Endothelial cell of umbilical vein (primary cell): ENCODE results near the gene ASPHD2. TPM values are rescaled to one million over a fixed set of nuclear protein-coding genes. Genes with fewer than 3 reads are reported as not detected.

Experiments used
- BruUV-seq: library from RNA; stranded (reverse); fragments of 400-500 nt; replicated peaks from 2 replicates; lab custom pipeline; 2021; lab: Mats Ljungman, UMichigan
- CTCF ChIA-PET: fragments of 300-600, 350-600 bp; sonication (Branson Sonifier 250); formaldehyde crosslinking; loops from one replicate; lab custom pipeline; 2021; ENCODE audit warnings: antibody characterized with exemption, inconsistent platforms; lab: Charles Lee
- POLR2A ChIA-PET: fragments of 300-600, 350-600 bp; sonication (Branson Sonifier 250); formaldehyde crosslinking; loops from one replicate; lab custom pipeline; 2021; ENCODE audit warnings: antibody characterized with exemption, inconsistent platforms; lab: Charles Lee
- DNase-seq: peaks from one replicate; pipeline ENCODE4 v3.0.0-alpha.2; 2011; ENCODE audit warnings: low read depth, low spot score
- FAIRE-seq: peaks from 2 replicates; lab custom pipeline; 2011; peaks lifted over from hg19 to GRCh38; lab: Jason Lieb, UNC
- H2AFZ ChIP-seq: 2 replicates; pipeline ENCODE4 v1.6.0; 2012; ENCODE audit warnings: low read depth, low read length, control low read depth, inconsistent platforms
- H3K27ac ChIP-seq: 2 replicates; pipeline ENCODE4 v1.5.1; 2011; ENCODE audit warnings: low read depth, mild to moderate bottlenecking, control low read depth, low read length, moderate library complexity; ENCODE audit not compliant: insufficient read depth
- H3K27me3 ChIP-seq, 2 experiments: 2 replicates each; pipeline versions ENCODE4 v1.6.0 to v1.6.1; 2011; ENCODE audit warnings: low read length in 2 of 2, mixed read lengths in 1 of 2; ENCODE audit not compliant: control insufficient read depth in 2 of 2, insufficient read depth in 2 of 2
- H3K36me3 ChIP-seq, 2 experiments: 2 replicates in 1 of 2; 3 replicates in 1 of 2; pipeline ENCODE4 v1.5.1; 2011; ENCODE audit warnings: low read length in 2 of 2, mild to moderate bottlenecking in 1 of 2, moderate library complexity in 1 of 2; ENCODE audit not compliant: control insufficient read depth in 2 of 2, insufficient read depth in 2 of 2; ENCODE audit errors: extremely low read depth in 1 of 2
- H3K4me1 ChIP-seq: 3 replicates; pipeline ENCODE4 v1.5.1; 2011; ENCODE audit warnings: mild to moderate bottlenecking, low read length; ENCODE audit not compliant: control insufficient read depth, insufficient read depth; ENCODE audit errors: extremely low read depth
- H3K4me2 ChIP-seq: 2 replicates; pipeline ENCODE4 v1.6.1; 2011; ENCODE audit warnings: low read length, control low read depth, mixed read lengths; ENCODE audit not compliant: insufficient read depth
- H3K4me3 ChIP-seq, 3 experiments: fragments of 200-600 bp in 1 of 3; sonication (generic), shearing (Covaris generic) in 1 of 3; replicated peaks in 1 of 3; 2 replicates each; pipeline ENCODE4 v1.5.1; 2011 to 2016; ENCODE audit warnings: control low read depth in 3 of 3, low read length in 3 of 3, mild to moderate bottlenecking in 2 of 3, inconsistent platforms in 1 of 3, low read depth in 1 of 3, moderate library complexity in 1 of 3; ENCODE audit not compliant: insufficient read depth in 1 of 3
- H3K79me2 ChIP-seq: 2 replicates; pipeline ENCODE4 v1.6.0; 2012; ENCODE audit warnings: low read length, inconsistent platforms; ENCODE audit not compliant: control insufficient read depth, insufficient read depth
- H3K9ac ChIP-seq: replicated peaks from 2 replicates; pipeline ENCODE3; 2011; ENCODE audit warnings: low read length, control low read depth; ENCODE audit not compliant: insufficient read depth; ENCODE audit errors: extremely low read depth
- H3K9me1 ChIP-seq: replicated peaks from 3 replicates; pipeline ENCODE4 v1.6.0; 2011; ENCODE audit warnings: mild to moderate bottlenecking, low read length; ENCODE audit not compliant: control insufficient read depth, insufficient read depth; ENCODE audit errors: extremely low read depth
- H3K9me3 ChIP-seq: replicated peaks from 2 replicates; pipeline ENCODE4 v1.5.1; 2012; ENCODE audit warnings: low read length, inconsistent platforms; ENCODE audit not compliant: control insufficient read depth, insufficient read depth
- H4K20me1 ChIP-seq: replicated peaks from 2 replicates; pipeline ENCODE3; 2011; ENCODE audit warnings: mild to moderate bottlenecking, low read length; ENCODE audit not compliant: control insufficient read depth, insufficient read depth; ENCODE audit errors: extremely low read depth
- FOS ChIP-seq: IDR thresholded peaks from 2 replicates; pipeline ENCODE4 v1.6.1; 2011; ENCODE audit warnings: mild to moderate bottlenecking, low read length, moderate library complexity, borderline replicate concordance; ENCODE audit not compliant: insufficient read depth
- GATA2 ChIP-seq: IDR thresholded peaks from 2 replicates; pipeline ENCODE4 v1.7.0; 2011; ENCODE audit warnings: low read depth, mild to moderate bottlenecking, moderate library complexity, mixed read lengths, low read length; ENCODE audit not compliant: insufficient read length, insufficient read depth
- MYC ChIP-seq: IDR thresholded peaks from one replicate; pipeline ENCODE4 v1.6.1; 2011; ENCODE audit warnings: mild to moderate bottlenecking, low read depth, low read length
- POLR2AphosphoS5 ChIP-seq: IDR thresholded peaks from 2 replicates; pipeline ENCODE4 v1.6.1; 2012; ENCODE audit warnings: low read depth, mild to moderate bottlenecking, control low read depth, low read length, moderate library complexity; ENCODE audit not compliant: insufficient read depth
- dilution Hi-C: fragments of 300-500 bp; cut with MboI; formaldehyde crosslinking; loops from one replicate; pipeline ENCODE4 v1.15.0; 2019; ENCODE audit warnings: low sequenced_read_pairs; ENCODE audit not compliant: extremely low pct_ligation_motif_present
- intact Hi-C: fragments of 100-400 bp; cut with micrococcal nuclease; formaldehyde crosslinking; loops from one replicate; pipeline ENCODE4 v1.10.0; 2022
- polyA plus RNA-seq, 4 experiments: library from polyadenylated mRNA; depleted of rRNA in 3 of 4; stranded (reverse) in 3 of 4; unstranded in 1 of 4; fragments of >200 nt; gene quantifications; 2 replicates each; pipeline versions ENCODE4 v1.2.1 to v1.2.3, GENCODE V29; 2011 to 2012; ENCODE audit warnings: missing spikeins in 1 of 4
- total RNA-seq: library from RNA; stranded (reverse); gene quantifications from 2 replicates; pipeline ENCODE4 v1.2.3, GENCODE V29; 2021
- TF ChIP-seq, protein P1 (sequence below), 2 donors: IDR thresholded peaks; 1 replicate in 1 of 2; 2 replicates in 1 of 2; pipeline ENCODE4 v1.5.1; 2011; ENCODE audit warnings: low read length in 2 of 2, mild to moderate bottlenecking in 2 of 2, moderate library complexity in 2 of 2, control low read depth in 1 of 2, inconsistent platforms in 1 of 2, low read depth in 1 of 2; ENCODE audit not compliant: insufficient read depth in 1 of 2; ENCODE audit errors: extremely low read depth in 1 of 2

Gene ASPHD2
- total and polyA plus RNA-seq, 2 donors (not counting 3 experiments of a cell fraction or from before 2014, with no cell fraction given) = 4.8 to 5.5 TPM

DNA sequence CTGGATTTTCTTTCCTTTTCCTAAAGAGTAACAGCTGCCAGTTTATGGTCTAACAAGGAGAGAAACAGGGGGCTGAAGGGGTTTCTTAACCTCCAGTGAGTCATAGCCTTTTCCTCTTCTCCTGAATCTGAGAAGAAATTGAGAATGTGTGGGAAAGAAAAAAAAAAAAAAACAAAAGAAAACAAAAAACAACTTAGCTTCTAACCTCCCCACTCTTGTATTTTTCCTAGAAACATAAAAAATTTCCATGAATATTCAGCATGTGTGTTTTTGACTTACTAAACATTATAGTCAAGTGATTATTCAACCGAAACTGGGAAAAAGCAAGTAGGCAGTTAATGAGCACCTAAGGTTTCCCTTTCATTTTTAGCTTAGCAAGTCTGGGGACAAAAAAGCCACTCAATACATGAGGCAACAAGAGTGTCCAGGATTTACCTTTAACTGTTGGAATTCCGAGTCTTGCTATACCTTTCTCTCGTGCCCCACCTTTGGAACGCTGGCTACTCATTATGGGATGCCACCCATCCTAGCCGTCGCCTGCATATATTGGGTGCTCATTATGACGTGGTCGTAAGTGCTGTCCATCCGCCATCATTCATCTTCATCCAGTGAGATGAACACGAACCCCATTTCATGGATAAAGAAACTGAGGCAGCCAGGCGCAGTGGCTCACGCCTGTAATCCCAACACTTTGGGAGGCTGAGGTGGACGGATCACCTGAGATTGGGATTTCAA, 2.4 kb downstream of the ASPHD2 start:
- FAIRE-seq = peak; percentile 12
- Histone ChIP-seq H3K4me2 (peak overlapping the region; percentile 42), H3K9me1 (no peaks in the 10 kb centered on the region), H2AFZ (no peak overlapping the region), H3K9ac (peak overlapping the region; percentile 8), H3K27ac (no peak overlapping the region), H3K4me3 (no peak overlapping the region), H3K9me3 (no peaks in the 10 kb centered on the region), H3K4me1 (peaks cover 14% of the 10 kb centered on the region), H3K27me3 (peaks cover 1 to 6% of the 10 kb centered on the region in 2 experiments), H3K79me2 (no peaks in the 10 kb centered on the region), H4K20me1 (no peaks in the 10 kb centered on the region), H3K36me3 (peaks cover 0 to 6% of the 10 kb centered on the region in 2 experiments)
- dilution Hi-C loops (no loop called here), intact Hi-C loops (no loop called here)
- POLR2A ChIA-PET = interaction anchor here (0.8 kb wide), 1 partner anchor 17 kb away, joined by 3 read pairs; no protein-coding TSS in a partner anchor
- CTCF ChIA-PET = interaction anchor here (0.8 to 2.1 kb wide), 11 partner anchors 12 to 240 kb away, joined by 3 to 12 read pairs (median 4); no protein-coding TSS in a partner anchor
- BruUV-seq = no TSS peak
- DNase-seq = peak; percentile 81
- TF ChIP-seq FOS (peak; percentile 69), MYC (no peak), POLR2AphosphoS5 (no peak), GATA2 (no peak)
- TF ChIP-seq, protein P1, sequence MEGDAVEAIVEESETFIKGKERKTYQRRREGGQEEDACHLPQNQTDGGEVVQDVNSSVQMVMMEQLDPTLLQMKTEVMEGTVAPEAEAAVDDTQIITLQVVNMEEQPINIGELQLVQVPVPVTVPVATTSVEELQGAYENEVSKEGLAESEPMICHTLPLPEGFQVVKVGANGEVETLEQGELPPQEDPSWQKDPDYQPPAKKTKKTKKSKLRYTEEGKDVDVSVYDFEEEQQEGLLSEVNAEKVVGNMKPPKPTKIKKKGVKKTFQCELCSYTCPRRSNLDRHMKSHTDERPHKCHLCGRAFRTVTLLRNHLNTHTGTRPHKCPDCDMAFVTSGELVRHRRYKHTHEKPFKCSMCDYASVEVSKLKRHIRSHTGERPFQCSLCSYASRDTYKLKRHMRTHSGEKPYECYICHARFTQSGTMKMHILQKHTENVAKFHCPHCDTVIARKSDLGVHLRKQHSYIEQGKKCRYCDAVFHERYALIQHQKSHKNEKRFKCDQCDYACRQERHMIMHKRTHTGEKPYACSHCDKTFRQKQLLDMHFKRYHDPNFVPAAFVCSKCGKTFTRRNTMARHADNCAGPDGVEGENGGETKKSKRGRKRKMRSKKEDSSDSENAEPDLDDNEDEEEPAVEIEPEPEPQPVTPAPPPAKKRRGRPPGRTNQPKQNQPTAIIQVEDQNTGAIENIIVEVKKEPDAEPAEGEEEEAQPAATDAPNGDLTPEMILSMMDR (IDR thresholded peaks at IDR 0.05; ENCODE audit: extremely low read depth in 1 of 2, insufficient read depth in 1 of 2, low read depth in 1 of 2, low read length in 2 of 2) = no peak
